ENCODE results near the gene MYBPC2.

The MYBPC2 gene

GRCh38 chr19:50485284-50485955 lies 52.7 kb downstream of the MYBPC2 start:
- Histone ChIP-seq H3K36me3 (ENCODE audit: control insufficient read depth, insufficient read depth, low read length) (peaks cover 23% of the 10 kb centered on the region), H3K27me3 (replicated peaks; ENCODE audit: control insufficient read depth, insufficient read depth, low read length) (no peaks in the 10 kb centered on the region), H3K4me3 (replicated peaks; ENCODE audit: low read depth, low read length) (no peak overlapping the region)
- TF ChIP-seq, protein P1, sequence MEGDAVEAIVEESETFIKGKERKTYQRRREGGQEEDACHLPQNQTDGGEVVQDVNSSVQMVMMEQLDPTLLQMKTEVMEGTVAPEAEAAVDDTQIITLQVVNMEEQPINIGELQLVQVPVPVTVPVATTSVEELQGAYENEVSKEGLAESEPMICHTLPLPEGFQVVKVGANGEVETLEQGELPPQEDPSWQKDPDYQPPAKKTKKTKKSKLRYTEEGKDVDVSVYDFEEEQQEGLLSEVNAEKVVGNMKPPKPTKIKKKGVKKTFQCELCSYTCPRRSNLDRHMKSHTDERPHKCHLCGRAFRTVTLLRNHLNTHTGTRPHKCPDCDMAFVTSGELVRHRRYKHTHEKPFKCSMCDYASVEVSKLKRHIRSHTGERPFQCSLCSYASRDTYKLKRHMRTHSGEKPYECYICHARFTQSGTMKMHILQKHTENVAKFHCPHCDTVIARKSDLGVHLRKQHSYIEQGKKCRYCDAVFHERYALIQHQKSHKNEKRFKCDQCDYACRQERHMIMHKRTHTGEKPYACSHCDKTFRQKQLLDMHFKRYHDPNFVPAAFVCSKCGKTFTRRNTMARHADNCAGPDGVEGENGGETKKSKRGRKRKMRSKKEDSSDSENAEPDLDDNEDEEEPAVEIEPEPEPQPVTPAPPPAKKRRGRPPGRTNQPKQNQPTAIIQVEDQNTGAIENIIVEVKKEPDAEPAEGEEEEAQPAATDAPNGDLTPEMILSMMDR (IDR thresholded peaks at IDR 0.05; ENCODE audit: insufficient read depth, low read length, poor library complexity, severe bottlenecking): no peak
- no peak for DNase-seq (ENCODE audit: extremely low read depth, insufficient read length)

DNA sequence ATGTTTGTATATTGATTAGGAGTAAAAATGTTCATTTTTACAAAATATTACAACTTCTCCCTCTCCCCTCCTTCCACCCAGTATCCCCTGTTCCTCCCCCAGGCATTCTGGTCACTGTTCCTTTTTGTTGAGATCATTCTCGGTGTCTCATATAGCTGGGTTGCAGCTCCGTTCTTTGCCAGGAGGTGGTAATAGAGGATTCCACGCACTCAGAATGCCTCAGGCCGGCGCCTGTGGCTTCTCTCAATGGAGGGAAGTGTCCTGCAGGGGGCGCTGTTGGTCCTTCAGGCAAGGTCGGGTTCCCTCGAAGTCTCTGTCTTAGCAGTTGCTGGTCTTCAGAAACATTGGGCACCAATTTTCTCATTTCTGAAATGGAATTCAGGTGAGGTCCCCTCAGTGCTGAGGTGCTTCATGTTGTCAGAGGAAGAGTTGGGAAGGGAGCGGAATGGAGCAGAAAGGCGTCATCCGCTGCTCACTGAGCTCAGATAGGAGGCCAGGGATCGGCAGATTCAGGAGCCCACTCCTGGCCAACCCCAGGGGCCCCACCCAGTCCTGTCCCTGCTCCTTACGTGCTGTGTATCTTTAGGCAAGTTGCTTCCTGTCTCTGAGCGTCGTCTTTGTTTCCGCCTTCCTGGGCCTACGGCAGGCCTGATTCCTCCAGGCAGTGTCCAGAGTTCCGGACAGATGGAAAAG lies 54.3 kb downstream of the MYBPC2 start:
- no peak for DNase-seq (ENCODE audit: extremely low read depth, insufficient read length)
- H3K36me3 ChIP-seq (ENCODE audit: control insufficient read depth, insufficient read depth, low read length): peaks cover 10% of the 10 kb centered on the region
- TF ChIP-seq, protein P1 (IDR thresholded peaks at IDR 0.05; ENCODE audit: insufficient read depth, low read length, poor library complexity, severe bottlenecking): peak; percentile 61
- H3K27me3 ChIP-seq (replicated peaks; ENCODE audit: control insufficient read depth, insufficient read depth, low read length): no peaks in the 10 kb centered on the region
- no peak overlapping the region for H3K4me3 ChIP-seq (replicated peaks; ENCODE audit: low read depth, low read length)

- TF ChIP-seq, protein P1 (IDR thresholded peaks at IDR 0.05; ENCODE audit: insufficient read depth, low read length, poor library complexity, severe bottlenecking): no peak
- Histone ChIP-seq H3K36me3 (ENCODE audit: control insufficient read depth, insufficient read depth, low read length) (peaks cover 4% of the 10 kb centered on the region; the same call in 1 of the 2 replicates), H3K27me3 (replicated peaks; ENCODE audit: control insufficient read depth, insufficient read depth, low read length) (no peaks in the 10 kb centered on the region), H3K4me3 (replicated peaks; ENCODE audit: low read depth, low read length) (no peak overlapping the region)
- no peak for DNase-seq (ENCODE audit: extremely low read depth, insufficient read length)
These were observed 55.9 kb downstream of the MYBPC2 start for GRCh38 chr19:50488389-50489194.

- TF ChIP-seq, protein P1 (IDR thresholded peaks at IDR 0.05; ENCODE audit: insufficient read depth, low read length, poor library complexity, severe bottlenecking): no peak
- no peaks in the 10 kb centered on the region for H3K27me3 ChIP-seq (replicated peaks; ENCODE audit: control insufficient read depth, insufficient read depth, low read length)
- DNase-seq (ENCODE audit: extremely low read depth, insufficient read length): no peak
- H3K4me3 ChIP-seq (replicated peaks; ENCODE audit: low read depth, low read length): no peak overlapping the region
- peaks cover 4% of the 10 kb centered on the region; the same call in 1 of the 2 replicates for H3K36me3 ChIP-seq (ENCODE audit: control insufficient read depth, insufficient read depth, low read length)
These were observed 56.8 kb downstream of the MYBPC2 start for GRCh38 chr19:50489461-50490011.

- TF ChIP-seq, protein P1 (IDR thresholded peaks at IDR 0.05; ENCODE audit: insufficient read depth, low read length, poor library complexity, severe bottlenecking): no peak
- H3K4me3 ChIP-seq (replicated peaks; ENCODE audit: low read depth, low read length): no peak overlapping the region
- no peaks in the 10 kb centered on the region; the same call in 1 of the 2 replicates for H3K36me3 ChIP-seq (ENCODE audit: control insufficient read depth, insufficient read depth, low read length)
- no peaks in the 10 kb centered on the region for H3K27me3 ChIP-seq (replicated peaks; ENCODE audit: control insufficient read depth, insufficient read depth, low read length)
- DNase-seq (ENCODE audit: extremely low read depth, insufficient read length): no peak
These were observed 57.7 kb downstream of the MYBPC2 start for GRCh38 chr19:50490411-50490811.
